Gastroesophageal sphincter (tissue), 4 donors: ENCODE data around the gene CHODL. TPM values are rescaled to one million over a fixed set of nuclear protein-coding genes. Genes with fewer than 3 reads are reported as not detected.
A peak's percentile ranks its signal among the peaks of the same experiment; 100 is the strongest.

Source experiments
- ATAC-seq: fragments of 150-250 bp; one replicate; pipeline ENCODE4 v1.9.1; 2016; ENCODE audit warnings: mild to moderate bottlenecking, moderate library complexity
- H3K27ac ChIP-seq, 4 donors: fragments of 200-600 bp; sonication (generic) in 3 of 4; 1 replicate in 3 of 4; 2 replicates in 1 of 4; pipeline ENCODE4 v1.5.1; 2016 to 2019
- H3K27me3 ChIP-seq: fragments of 200-600 bp; sonication (generic); one replicate; pipeline ENCODE4 v1.5.1; 2019
- H3K36me3 ChIP-seq, 2 donors: fragments of 200-600 bp; sonication (generic); one replicate each; pipeline ENCODE4 v1.5.1; 2019; ENCODE audit warnings: control low read depth in 1 of 2
- H3K4me1 ChIP-seq, 3 donors: fragments of 200-600 bp; sonication (generic); 1 replicate in 2 of 3; 2 replicates in 1 of 3; pipeline ENCODE4 v1.5.1; 2016 to 2019; ENCODE audit warnings: control low read depth in 2 of 3
- H3K4me3 ChIP-seq, 2 donors: fragments of 200-600 bp; sonication (generic); one replicate each; pipeline ENCODE4 v1.5.1; 2019; ENCODE audit warnings: mild to moderate bottlenecking in 1 of 2, moderate library complexity in 1 of 2
- H3K9me3 ChIP-seq, 3 donors: fragments of 200-600 bp; sonication (generic); one replicate each; pipeline ENCODE4 v1.5.1; 2017 to 2019; ENCODE audit warnings: control low read depth in 2 of 3
- EP300 ChIP-seq: sonication (generic); formaldehyde crosslinking; IDR thresholded peaks from one replicate; pipeline ENCODE4 v1.6.1; 2017; ENCODE audit warnings: antibody characterized with exemption, mild to moderate bottlenecking
- POLR2A ChIP-seq, 2 donors: fragments of 450-650 bp; IDR thresholded peaks; one replicate each; pipeline ENCODE4 v1.6.1; 2017; ENCODE audit warnings: antibody characterized with exemption in 2 of 2, mild to moderate bottlenecking in 2 of 2, moderate library complexity in 1 of 2
- POLR2AphosphoS5 ChIP-seq: sonication (generic); formaldehyde crosslinking; IDR thresholded peaks from one replicate; pipeline ENCODE4 v1.6.1; 2017; ENCODE audit warnings: antibody characterized with exemption
- WGBS, 2 donors: methylation state at CpG; one replicate each; pipeline ENCODE4 v1.1.5; 2018; ENCODE audit warnings: low coverage in 1 of 2; 5-methylcytosine and 5-hydroxymethylcytosine counted together
- total RNA-seq, 4 donors: library from RNA; depleted of rRNA; stranded (reverse); fragments of >200 nt; gene quantifications; one replicate each; pipeline ENCODE4 v1.1.0, GENCODE V29; 2016
- TF ChIP-seq, protein P1 (sequence below), 4 experiments: fragments of 200-600 bp in 2 of 4; fragments of 450-650 bp in 2 of 4; sonication (generic) in 1 of 4; IDR thresholded peaks; one replicate each; pipeline ENCODE4 v1.5.1; 2017 to 2019; ENCODE audit warnings: antibody characterized with exemption in 4 of 4, mild to moderate bottlenecking in 2 of 4, moderate library complexity in 2 of 4

The CHODL gene
- total RNA-seq, 4 donors from 2014 or later, result 0.62 to 3.5 (median 2.1) TPM

DNA sequence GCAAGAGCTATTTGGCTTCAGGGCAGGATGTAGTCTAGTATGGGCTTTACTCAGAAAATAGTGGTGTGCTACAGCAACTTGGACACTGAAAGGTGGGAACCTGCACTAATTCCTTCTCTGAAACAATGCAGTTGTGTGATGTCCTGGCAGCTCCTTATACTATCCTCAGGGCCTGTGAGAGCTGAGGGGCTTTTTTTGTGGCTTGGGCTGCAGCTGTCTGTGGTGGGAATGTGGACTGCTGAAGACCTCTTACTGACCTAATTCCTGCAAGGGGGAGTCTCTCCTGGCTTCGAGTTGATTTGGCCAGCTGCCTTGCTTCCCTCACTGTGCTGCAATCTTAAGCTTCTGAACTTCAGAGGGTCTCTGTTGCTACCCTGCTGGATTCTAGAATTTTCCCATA lies 22.3 kb upstream of the CHODL start:
- H3K4me1 ChIP-seq, result no peaks in the 10 kb centered on the region
- no peak for ATAC-seq
- no peak overlapping the region for H3K27ac ChIP-seq
- no peaks in the 10 kb centered on the region for H3K36me3 ChIP-seq
- WGBS, 2 donors, result 0 to 17% methylated on average over 1 of the region's 1 CpG
- peaks cover 0 to 23% (median 0%) of the 10 kb centered on the region in 3 donors for H3K9me3 ChIP-seq
- H3K4me3 ChIP-seq, result no peak overlapping the region
- no peaks in the 10 kb centered on the region for H3K27me3 ChIP-seq
- no peak for TF ChIP-seq POLR2A (IDR thresholded peaks at IDR 0.05)
- TF ChIP-seq EP300, result no peak
- TF ChIP-seq POLR2AphosphoS5, result no peak
- TF ChIP-seq, protein P1, sequence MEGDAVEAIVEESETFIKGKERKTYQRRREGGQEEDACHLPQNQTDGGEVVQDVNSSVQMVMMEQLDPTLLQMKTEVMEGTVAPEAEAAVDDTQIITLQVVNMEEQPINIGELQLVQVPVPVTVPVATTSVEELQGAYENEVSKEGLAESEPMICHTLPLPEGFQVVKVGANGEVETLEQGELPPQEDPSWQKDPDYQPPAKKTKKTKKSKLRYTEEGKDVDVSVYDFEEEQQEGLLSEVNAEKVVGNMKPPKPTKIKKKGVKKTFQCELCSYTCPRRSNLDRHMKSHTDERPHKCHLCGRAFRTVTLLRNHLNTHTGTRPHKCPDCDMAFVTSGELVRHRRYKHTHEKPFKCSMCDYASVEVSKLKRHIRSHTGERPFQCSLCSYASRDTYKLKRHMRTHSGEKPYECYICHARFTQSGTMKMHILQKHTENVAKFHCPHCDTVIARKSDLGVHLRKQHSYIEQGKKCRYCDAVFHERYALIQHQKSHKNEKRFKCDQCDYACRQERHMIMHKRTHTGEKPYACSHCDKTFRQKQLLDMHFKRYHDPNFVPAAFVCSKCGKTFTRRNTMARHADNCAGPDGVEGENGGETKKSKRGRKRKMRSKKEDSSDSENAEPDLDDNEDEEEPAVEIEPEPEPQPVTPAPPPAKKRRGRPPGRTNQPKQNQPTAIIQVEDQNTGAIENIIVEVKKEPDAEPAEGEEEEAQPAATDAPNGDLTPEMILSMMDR (IDR thresholded peaks at IDR 0.05), result no peak

DNA sequence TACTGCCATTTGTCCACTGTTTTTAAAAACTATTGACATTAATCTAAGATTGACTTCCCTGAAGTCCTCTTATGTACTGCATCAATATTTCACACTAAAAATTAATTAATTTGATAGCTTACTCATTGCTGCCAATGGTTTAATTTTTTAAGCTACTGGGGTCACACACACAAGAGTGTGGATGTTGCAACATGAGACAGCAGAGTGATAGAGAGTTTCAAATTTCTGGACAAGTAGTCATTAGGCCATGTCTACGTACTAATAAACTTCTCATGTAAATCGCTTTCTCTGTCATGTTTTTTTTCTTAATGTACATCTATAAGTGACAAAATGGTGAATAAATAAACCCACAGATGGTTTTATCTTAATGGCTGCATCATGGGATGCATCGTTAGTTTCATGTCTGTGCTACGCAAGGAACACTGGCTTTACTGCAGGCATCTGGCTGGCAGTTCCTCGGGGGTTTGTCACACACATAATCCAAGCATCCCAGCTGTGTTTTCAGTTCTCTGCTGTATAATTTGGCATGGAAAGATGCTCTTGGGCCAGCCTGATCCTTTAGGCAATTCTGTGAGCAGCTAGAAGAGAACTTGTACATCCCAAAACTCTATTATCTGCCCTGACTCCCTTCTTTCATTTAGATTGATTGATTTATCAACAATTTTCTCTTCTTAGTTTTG lies 16.4 kb upstream of the CHODL start:
- no peaks in the 10 kb centered on the region for H3K27me3 ChIP-seq
- WGBS, 2 donors, result 49 to 51% methylated on average over 5 of the region's 5 CpGs
- no peak overlapping the region for H3K4me3 ChIP-seq

DNA sequence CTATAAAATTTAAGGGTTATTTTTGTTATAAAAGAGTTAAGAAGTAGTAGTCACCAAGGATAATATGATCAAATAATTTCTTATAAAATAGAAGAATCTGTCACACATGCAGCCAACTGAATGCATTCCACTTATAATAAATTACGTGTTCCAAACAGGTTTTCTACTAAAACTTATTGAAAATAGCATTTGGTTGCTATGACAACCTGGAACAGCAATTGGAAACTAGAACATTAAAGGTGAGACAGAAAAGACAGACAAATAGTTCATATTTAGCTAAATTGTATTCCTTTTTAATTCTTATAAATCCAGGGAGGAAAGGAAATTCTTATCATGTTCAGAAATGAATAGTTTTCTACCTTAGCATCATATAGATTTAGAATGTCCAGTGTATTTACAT lies 9.1 kb upstream of the CHODL start:
- 65 to 79% methylated on average over 1 of the region's 1 CpG for WGBS, 2 donors
- Histone ChIP-seq H3K27me3 (no peaks in the 10 kb centered on the region), H3K9me3 (no peaks in the 10 kb centered on the region), H3K27ac (no peak overlapping the region), H3K4me1 (no peaks in the 10 kb centered on the region), H3K4me3 (no peak overlapping the region), H3K36me3 (no peaks in the 10 kb centered on the region)
- TF ChIP-seq, protein P1 (IDR thresholded peaks at IDR 0.05), result no peak
- TF ChIP-seq POLR2A (IDR thresholded peaks at IDR 0.05), result no peak
- TF ChIP-seq EP300, result no peak
- TF ChIP-seq POLR2AphosphoS5, result no peak
- no peak for ATAC-seq

More for the DNA sequence above, 16.4 kb upstream of the CHODL start:
- Histone ChIP-seq H3K36me3 (no peaks in the 10 kb centered on the region), H3K4me1 (no peaks in the 10 kb centered on the region), H3K9me3 (no peaks in the 10 kb centered on the region), H3K27ac (no peak overlapping the region)
- no peak for ATAC-seq
- TF ChIP-seq EP300 (no peak), POLR2AphosphoS5 (no peak), POLR2A (IDR thresholded peaks at IDR 0.05) (no peak)
- TF ChIP-seq, protein P1 (IDR thresholded peaks at IDR 0.05), result no peak

DNA sequence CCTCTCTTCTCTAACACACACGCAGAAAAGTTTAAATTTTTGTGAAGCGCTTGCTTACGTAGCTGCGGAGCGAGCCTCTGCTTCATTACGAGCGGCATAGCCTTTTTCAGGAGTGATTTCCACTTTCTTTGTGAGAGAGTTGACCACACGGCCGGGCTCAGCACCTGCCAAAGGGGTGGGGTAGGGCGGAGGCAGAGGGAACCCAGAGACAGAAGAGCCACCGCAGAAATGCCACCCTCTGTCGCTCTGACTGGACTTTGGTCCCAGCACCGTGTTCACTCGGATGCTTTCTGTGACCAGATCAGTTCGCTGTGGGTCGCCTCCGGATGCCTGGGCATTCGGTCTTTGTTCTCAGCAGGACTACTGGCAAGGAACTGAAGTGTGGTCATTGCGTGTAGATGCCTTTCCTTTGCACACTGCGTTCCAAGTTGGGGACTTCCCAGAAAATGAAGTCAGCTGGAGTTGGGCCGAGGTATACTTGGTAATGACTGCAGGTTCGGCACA lies 883 bp downstream of the CHODL start:
- peak overlapping the region in 1 of 4 donors; percentile 36 for H3K27ac ChIP-seq
- no peaks in the 10 kb centered on the region for H3K9me3 ChIP-seq
- TF ChIP-seq POLR2A (IDR thresholded peaks at IDR 0.05) (no peak), EP300 (no peak), POLR2AphosphoS5 (no peak)
- TF ChIP-seq, protein P1 (IDR thresholded peaks at IDR 0.05), result no peak
- H3K4me3 ChIP-seq, result peak overlapping the region in 1 of 2 donors; percentile 47
- WGBS, 2 donors, result 22 to 56% methylated on average over 2 to 5 of the region's 22 CpGs
- H3K27me3 ChIP-seq, result peaks cover 32% of the 10 kb centered on the region
- no peaks in the 10 kb centered on the region for H3K36me3 ChIP-seq
- peaks cover 0 to 15% (median 3%) of the 10 kb centered on the region in 3 donors for H3K4me1 ChIP-seq
- ATAC-seq, result peak; percentile 34

DNA sequence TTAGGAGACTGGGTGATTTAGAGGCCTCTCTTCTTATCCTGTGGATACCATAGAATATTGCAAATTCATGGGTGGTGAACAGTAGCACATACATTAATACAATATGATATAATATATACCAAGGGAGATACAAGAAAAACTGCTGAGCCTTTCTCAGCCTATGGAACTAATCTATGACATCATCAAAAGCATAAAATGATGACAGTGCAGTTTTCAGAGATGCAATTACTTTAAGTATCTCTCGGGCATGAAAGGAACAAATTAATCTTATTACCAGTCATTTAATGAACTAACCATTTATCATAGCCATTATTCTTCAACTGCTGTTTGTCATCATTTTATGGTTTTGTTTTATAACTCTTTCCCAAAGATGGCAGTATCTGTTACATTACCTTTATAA lies 3.5 kb downstream of the CHODL start:
- no peaks in the 10 kb centered on the region for H3K36me3 ChIP-seq
- TF ChIP-seq, protein P1 (IDR thresholded peaks at IDR 0.05), result no peak
- TF ChIP-seq POLR2AphosphoS5, result no peak
- no peak for TF ChIP-seq POLR2A (IDR thresholded peaks at IDR 0.05)
- TF ChIP-seq EP300, result no peak
- no peak overlapping the region for H3K27ac ChIP-seq
- H3K4me3 ChIP-seq, result no peak overlapping the region
- ATAC-seq, result no peak
- 77 to 79% methylated on average over 1 of the region's 1 CpG for WGBS, 2 donors
- H3K4me1 ChIP-seq, result peaks cover 0 to 15% (median 3%) of the 10 kb centered on the region in 3 donors
- H3K9me3 ChIP-seq, result no peaks in the 10 kb centered on the region
- peaks cover 26% of the 10 kb centered on the region for H3K27me3 ChIP-seq
